Thyroid gland (tissue), 4 donors: ENCODE results near the gene ABCA2.

Experiments
- POLR2A ChIP-seq, 2 donors: fragments of 450-650 bp; IDR thresholded peaks; one replicate each; pipeline ENCODE4 v1.6.1; 2017; ENCODE audit warnings: antibody characterized with exemption in 2 of 2, mild to moderate bottlenecking in 2 of 2, moderate library complexity in 1 of 2
- TF ChIP-seq, protein P1 (sequence below), 6 experiments: fragments of 200-600 bp in 3 of 6; fragments of 450-650 bp in 3 of 6; sonication (generic) in 3 of 6; IDR thresholded peaks; one replicate each; pipeline ENCODE4 v1.5.1; 2016 to 2019; ENCODE audit warnings: antibody characterized with exemption in 6 of 6, mild to moderate bottlenecking in 2 of 6, inconsistent platforms in 1 of 6, moderate library complexity in 1 of 6

DNA sequence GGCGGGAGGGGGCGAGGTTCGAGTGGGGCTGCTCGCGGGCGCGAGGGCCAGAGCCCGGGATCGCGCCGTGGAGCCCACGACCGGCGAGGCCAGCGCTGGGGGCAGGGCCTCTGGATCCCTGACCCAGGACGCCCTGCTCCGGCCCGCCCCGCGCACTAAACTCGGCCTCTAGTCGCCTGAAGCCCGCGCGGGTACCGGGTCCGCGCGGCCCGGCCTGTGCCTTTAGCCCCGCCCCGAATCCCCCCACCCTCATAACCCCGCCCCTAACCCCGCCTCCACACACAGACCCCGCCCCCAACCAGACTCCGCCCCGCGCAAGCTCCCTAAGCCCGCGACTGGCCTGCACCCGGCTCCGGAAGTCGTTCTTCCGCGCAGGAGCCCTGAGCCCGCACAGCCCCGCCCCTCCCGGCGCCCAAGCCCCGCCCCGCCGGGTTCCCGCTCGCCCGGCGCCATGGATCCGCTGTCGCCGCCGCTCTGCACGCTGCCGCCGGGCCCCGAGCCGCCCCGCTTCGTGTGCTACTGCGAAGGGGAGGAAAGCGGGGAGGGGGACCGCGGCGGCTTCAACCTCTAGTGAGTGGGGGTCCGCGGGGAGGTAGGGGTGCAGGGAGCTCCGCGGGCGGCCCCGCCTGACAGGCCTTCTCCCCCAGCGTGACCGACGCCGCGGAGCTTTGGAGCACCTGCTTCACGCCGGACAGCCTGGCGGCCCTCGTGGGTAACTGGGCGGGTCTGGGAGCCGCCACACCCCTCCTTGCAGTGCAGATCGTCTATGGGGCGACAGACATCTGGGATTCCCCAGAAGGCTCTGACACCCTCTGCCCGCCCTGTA, 35.8 kb downstream of the ABCA2 start, which contains the start of gene PAXX:
- TF ChIP-seq POLR2A (IDR thresholded peaks at IDR 0.05), result peak in 1 of 2 donors; percentile 53
- TF ChIP-seq, protein P1, sequence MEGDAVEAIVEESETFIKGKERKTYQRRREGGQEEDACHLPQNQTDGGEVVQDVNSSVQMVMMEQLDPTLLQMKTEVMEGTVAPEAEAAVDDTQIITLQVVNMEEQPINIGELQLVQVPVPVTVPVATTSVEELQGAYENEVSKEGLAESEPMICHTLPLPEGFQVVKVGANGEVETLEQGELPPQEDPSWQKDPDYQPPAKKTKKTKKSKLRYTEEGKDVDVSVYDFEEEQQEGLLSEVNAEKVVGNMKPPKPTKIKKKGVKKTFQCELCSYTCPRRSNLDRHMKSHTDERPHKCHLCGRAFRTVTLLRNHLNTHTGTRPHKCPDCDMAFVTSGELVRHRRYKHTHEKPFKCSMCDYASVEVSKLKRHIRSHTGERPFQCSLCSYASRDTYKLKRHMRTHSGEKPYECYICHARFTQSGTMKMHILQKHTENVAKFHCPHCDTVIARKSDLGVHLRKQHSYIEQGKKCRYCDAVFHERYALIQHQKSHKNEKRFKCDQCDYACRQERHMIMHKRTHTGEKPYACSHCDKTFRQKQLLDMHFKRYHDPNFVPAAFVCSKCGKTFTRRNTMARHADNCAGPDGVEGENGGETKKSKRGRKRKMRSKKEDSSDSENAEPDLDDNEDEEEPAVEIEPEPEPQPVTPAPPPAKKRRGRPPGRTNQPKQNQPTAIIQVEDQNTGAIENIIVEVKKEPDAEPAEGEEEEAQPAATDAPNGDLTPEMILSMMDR (IDR thresholded peaks at IDR 0.05), result peak in 1 of 6 experiments; percentile 12
